Activated naive CD4-positive, alpha-beta T cell treated with Interleukin-2 at 50 U/mL for 16 hours (primary cell): ENCODE results near the gene SUV39H1.

Experiments
- DNase-seq: peaks from one replicate; pipeline ENCODE4 v3.0.0-alpha.2; 2020

SUV39H1 gene

DNA sequence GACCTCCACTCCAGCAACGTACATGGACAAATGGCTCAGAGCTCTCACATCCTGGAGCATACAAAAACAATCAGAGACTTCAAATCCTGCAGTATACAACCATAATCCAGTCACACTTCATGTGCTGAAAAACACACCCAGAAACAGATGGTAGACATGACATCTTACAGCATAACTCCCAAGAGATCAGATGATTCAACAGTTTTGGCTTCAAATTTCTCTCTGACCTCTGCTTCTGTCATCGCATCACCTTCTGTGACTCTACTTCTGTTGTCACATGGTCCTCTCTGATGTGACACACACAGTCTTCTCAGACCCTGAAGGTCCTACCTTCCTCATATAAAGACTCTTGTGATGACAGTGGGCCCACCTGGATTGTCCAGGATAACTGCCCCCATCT lies 18.5 kb downstream of the SUV39H1 start:
- DNase-seq = no peak

DNA sequence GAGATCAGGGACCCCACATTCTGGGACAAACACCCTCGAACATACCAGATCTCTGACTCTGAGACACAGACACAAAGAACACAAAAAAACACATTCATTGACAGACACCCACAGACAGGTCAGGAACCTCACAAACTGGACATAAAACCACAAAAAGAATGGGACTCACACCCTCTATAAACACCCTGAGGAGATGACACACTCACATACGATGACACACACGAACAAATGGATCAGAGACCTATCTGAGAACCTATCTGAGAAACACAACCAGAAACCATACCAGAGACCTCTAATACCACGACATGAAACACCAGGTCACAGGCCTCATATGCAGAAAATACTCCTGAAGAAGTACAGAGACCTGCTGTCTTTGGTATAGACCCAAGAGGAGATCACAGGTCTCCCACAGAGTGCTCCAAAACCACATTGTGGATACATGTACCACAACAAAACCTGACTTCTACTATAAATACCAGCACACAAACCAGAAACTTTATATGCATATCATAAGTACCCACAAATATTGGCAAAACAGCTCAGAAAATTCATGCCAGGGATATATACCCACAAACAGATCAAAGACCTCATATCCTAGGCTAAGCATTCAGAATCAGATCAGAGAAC lies 19.5 kb downstream of the SUV39H1 start:
- no peak for DNase-seq

- no peak for DNase-seq
Measured at GRCh38 chrX:48719958-48720357, 23.4 kb downstream of the SUV39H1 start.

GRCh38 chrX:48720577-48721250 lies 24.2 kb downstream of the SUV39H1 start:
- DNase-seq = no peak

DNA sequence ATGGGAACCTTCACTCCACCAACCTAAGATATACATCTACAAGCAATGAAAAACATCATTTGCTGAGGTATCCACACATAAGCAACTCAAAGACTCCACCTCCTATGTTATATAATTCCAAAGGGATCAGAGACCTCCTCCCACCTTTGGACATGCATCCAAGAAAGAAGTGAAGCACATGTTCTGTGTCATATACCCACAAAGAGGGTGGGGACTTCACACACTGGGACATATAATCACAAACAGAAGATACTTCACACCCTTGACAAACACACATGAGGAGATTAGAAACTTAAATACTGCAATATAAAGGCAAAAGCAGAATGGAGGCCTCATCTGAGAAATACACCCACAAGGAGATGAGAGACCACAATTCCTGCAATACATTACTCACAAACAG lies 25.4 kb downstream of the SUV39H1 start:
- no peak for DNase-seq

DNA sequence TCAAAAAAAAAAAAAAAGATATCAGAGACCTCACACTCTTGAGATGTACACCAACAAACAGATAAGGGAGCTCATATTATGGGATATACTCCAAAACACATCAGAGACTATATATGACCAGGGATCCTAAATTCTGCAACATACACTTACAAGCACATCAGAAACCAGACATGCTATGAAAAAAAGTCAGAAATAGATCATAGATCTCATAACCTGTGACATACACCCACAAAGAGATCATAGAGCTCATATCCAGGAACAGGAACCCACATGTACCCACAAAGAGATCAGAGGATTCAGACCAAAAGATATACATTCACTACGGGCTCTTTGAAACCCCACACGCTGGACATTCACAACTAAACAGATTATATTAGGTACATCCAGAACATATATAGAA lies 30.1 kb downstream of the SUV39H1 start:
- DNase-seq = no peak

GRCh38 chrX:48728653-48729052 lies 32.1 kb downstream of the SUV39H1 start:
- no peak for DNase-seq

DNA sequence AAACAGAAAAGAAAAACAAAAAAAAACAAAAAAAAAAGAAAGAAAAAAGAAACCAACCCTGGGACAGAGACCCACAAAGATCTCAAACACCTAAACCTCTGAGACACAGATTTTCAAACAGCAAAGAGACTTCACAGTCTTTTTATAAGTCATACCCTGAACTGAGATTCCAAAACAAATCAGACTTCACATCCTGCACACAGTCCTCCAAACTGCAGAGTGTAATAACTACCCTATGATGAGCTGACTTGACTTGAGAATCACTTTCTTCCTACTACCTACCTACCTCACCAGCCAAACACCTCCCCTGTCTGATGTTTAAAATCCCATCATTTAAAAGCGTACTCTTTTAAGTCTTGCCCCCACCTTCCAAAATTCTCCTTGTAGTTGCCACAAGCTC lies 39.8 kb downstream of the SUV39H1 start:
- no peak for DNase-seq

DNA sequence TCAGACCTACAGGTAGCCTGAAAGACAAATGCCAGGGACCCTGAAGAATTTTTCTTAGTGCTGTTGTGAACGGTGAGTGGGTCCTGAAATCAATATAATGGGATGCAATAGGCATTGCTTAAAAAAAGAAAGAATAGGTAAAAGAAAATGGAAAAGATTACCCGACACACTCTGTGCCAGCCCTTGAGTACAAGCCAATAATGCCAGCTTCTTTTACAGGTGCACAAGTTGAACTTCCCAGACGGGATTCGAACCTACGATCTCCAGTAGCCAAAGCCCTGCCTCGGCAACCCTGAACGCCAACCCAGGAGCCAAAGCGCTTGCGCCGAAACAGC lies 40.3 kb downstream of the SUV39H1 start:
- no peak for DNase-seq

- peak; percentile 87 for DNase-seq
Measured at GRCh38 chrX:48737213-48737938, 40.8 kb downstream of the SUV39H1 start.

DNA sequence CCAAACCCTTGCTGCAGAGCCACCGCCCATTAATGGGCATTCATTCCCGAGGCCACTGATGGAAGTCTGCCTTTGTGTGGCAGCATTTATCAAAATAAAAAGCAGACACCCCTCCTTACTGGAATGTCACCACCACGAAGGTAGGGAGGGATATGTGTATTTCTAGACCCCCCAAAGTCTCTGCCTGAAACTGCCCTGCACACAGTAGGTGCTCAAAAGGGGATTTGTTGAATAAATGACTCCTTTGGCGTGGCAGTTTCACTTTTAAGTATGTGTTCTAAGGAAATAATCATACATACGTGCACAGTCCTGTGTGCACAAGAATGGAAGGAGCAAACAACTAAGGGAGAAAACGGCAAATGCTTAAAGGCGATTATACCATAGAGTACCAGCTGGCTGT lies 41.4 kb downstream of the SUV39H1 start:
- no peak for DNase-seq

GRCh38 chrX:48741834-48742233 lies 45.3 kb downstream of the SUV39H1 start:
- no peak for DNase-seq

DNA sequence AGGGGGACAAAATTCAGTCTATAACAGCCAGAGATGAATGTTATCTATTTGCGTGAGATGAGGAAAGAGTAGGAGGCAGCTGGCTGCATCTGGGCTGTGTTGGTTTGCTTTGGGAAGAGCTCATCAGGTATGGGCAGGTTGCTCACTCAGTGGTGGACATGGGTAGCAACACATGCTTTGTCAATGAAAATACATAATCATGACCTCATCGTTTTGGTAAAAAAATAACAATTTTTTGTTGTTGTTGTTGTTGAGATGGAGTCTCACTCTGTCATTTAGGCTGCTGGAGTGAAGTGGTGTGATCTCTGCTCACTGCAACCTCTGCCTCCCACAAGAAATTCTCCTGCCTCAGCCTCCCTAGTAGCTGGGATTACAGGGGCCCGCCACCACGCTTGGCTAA lies 48.7 kb downstream of the SUV39H1 start:
- no peak for DNase-seq

GRCh38 chrX:48747415-48748016 lies 51.0 kb downstream of the SUV39H1 start:
- no peak for DNase-seq

DNA sequence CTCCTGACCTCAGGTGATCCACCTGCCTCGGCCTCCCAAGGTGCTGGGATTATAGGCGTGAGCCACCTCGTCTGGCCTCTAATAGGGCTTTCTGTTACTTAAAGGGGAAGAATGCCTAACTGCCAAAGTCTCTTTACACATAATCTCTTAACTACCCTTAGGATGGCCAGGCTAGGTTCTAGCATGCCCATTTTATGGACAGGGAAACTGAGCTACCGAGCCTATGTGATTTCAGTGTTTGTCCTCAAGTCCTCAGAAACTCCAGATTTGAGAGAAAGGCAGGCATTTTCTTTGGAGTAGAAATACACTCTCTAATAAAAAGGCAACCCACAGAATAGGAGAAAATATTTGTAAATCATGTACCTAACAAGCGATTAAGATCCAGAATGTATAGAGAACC lies 52.6 kb downstream of the SUV39H1 start:
- DNase-seq = no peak

GRCh38 chrX:48751343-48751742 lies 54.8 kb downstream of the SUV39H1 start:
- no peak for DNase-seq

DNA sequence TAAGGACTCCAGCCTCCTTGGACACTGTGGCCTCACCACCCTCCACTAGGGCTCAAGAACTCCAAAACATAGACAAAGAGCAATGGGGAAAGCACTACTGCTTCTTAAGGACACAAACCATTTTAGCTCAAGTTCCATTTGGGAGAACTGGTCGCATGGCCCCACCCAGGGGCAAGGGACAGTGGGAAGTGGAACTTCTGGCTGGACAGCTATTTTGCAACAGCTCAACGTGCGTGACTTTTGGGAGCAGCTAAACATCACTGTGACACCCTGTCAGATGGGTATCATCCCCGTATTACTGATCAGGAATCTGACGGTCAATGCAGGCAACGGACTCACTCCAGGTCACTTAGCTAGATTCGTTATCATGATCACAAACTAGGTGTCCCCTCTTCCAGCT lies 56.0 kb downstream of the SUV39H1 start:
- DNase-seq = no peak

DNA sequence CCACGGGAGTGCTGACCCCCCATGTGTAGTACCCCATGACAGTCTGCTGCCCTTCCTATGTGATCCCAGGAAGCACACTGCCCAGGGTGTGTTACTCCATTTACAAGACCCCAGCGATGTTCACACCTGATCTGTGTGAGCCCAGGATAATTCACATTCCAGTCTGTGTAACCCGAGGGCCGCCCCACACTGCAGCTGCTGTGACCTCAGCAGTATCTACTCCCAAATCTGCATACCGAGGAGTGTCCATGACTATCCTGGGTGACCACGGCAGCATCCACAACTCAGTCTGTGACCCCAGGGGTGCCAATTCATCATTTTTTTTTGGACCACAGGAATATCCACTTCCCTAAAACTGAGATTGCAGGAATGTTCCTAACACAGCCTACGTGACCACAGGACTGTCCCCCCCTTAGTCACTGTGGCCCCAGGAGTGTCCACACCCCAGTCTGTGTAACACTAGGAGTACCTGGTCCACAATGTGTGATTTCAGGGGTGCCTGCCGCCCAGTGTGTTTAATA lies 57.2 kb downstream of the SUV39H1 start:
- DNase-seq = no peak

DNA sequence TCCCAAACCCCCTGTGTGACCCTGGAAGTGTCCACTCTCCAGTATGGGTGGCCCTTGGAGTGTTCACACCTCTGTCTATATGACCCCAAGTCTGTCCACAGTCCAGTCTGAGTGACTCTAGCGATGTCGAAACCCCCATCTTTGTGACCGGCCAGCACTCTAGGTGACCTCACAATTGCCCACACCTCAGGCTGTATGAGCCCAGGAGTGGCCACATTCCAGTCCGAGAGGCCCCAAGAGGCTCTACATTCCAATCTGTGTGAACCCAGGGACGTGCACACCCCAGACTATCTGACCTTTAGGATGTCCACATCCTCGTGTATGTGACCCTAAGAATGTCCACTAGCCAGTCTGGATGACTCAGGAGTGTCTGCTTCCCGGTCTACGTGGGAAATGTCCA lies 57.7 kb downstream of the SUV39H1 start:
- no peak for DNase-seq
